CD4-positive, alpha-beta T cell treated with Interleukin-21 for 1 hour (primary cell): Measurements from ENCODE around the gene SFXN3.

ENCODE experiments used
- DNase-seq: peaks from one replicate; pipeline ENCODE4 v3.0.0-alpha.2; 2020

Gene SFXN3

DNA sequence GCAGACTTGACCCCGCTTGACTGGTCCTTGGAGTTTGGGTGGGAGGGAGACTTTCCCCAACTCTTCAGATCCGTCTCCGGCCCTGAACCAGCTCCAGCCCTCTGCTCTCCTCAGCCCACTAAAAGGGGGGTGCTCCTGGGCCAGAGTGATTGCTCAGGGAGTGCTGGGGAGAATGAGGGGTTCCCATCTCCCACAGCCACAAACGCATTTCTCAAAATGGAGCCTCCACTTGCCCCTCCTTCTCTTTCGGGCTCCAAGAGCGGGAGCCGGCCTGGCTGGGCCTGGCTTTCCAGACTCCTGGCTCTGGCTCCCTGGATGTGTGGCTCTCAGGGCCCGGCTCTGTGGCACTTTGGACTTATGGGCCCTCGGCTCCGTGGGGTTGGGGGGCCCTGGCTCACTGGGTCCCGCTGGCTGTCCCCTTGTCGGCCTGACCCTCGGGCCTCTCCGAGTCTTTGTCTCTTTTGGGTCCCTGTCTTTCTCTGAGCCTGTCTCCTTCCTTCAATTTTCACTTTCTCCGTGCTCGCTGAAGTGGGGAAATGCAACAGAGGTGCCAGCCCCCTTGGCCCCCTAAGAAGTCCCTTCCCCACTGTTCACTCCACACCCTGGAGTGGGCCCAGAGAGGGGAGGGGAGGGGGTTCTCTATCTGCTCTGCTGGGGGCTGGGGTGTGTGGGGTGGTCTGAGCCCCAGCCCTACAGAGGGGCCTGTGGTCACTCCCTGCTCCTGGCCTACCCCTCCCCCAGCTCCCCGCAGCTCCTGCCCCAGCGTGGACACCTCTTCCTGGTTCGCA, 30.7 kb upstream of the SFXN3 start:
- DNase-seq = no peak

DNA sequence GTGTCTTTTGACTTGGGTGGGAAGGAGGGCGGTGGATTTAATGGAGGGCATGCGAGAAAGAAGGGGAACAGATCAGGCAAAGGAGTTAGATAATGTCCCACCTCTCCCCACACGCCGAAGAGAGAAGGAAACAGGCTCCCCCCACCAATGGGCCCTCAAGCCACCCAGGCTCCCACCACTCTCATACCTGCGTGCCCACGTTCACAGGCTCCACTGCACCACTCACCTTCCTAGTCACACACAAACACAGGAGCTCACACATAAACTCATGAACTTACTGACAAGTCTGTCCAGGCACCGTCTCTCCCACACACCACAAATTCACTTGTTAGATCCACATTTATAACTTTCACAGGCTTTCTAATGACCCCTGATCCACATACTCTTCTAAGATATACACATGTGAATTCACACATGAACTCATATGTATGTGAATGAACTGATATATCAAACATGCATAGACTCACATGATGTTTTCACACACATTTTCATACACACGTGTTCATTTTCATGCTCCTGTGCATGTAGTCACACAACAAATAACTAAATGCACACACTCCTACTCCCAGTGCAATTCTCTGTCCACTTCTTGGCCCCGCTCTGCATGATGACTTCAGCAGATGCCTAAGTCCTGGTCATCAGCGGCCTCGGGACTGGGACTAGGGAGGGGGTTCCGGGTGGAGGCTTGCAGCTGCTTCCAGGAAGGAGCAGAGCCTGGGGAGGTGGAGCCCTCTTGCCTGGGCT, 29.9 kb upstream of the SFXN3 start:
- no peak for DNase-seq

DNA sequence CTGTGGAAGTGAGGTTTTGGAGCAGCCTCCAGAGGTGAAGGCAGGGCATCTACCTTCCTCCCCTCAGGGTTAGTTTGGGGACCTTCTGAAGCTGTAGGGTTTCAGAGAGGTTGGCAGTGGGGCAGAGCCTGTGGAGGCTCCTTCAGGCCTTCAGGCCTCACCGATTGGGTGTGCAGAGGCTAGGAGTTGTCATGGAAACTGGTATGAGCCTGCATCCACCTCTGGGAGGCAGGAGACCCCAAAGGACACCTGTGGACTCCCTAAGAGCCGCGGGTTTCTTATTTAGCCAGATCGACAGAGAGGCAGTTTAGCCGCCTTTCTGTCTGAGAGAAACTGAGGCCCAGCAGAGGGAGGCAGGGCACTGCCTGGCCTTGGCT, 29.4 kb upstream of the SFXN3 start:
- no peak for DNase-seq

DNA sequence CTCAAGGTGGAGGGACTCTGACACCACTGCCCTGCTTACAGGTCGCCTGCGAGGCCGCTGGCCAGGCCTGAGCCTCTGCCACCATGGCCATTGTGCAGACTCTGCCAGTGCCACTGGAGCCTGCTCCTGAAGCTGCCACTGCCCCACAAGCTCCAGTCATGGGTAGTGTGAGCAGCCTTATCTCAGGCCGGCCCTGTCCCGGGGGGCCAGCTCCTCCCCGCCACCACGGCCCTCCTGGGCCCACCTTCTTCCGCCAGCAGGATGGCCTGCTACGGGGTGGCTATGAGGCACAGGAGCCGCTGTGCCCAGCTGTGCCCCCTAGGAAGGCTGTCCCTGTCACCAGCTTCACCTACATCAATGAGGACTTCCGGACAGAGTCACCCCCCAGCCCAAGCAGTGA, 28.6 kb upstream of the SFXN3 start:
- DNase-seq = no peak

DNA sequence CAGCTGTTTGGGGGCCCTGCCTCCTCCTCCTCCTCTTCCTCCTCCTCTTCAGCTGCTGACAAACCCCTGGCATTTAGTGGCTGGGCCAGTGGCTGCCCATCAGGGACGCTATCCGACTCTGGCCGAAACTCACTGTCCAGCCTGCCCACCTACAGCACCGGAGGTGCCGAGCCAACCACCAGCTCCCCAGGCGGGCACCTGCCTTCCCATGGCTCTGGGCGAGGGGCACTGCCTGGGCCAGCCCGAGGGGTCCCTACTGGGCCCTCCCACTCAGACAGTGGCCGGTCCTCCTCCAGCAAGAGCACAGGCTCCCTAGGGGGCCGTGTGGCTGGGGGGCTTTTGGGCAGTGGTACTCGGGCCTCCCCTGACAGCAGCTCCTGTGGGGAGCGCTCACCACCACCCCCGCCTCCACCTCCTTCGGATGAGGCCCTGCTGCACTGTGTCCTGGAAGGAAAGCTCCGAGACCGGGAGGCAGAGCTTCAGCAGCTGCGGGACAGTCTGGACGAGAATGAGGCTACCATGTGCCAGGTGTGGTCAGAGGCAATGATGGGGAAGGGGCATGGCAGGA, 27.3 kb upstream of the SFXN3 start:
- no peak for DNase-seq

DNA sequence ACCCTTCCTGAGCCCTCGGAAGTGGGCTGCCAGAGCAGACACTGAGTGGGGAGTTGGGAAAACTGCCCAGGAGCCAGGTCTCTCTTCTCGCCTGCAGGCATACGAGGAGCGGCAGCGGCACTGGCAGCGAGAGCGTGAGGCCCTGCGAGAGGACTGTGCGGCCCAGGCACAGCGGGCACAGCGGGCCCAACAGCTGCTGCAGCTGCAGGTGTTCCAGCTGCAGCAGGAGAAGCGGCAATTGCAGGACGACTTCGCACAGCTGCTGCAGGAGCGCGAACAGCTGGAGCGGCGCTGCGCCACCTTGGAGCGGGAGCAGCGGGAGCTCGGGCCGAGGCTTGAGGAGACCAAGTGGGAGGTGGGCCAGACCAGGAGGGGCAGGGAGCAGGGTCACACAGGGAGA, 25.7 kb upstream of the SFXN3 start:
- no peak for DNase-seq

DNA sequence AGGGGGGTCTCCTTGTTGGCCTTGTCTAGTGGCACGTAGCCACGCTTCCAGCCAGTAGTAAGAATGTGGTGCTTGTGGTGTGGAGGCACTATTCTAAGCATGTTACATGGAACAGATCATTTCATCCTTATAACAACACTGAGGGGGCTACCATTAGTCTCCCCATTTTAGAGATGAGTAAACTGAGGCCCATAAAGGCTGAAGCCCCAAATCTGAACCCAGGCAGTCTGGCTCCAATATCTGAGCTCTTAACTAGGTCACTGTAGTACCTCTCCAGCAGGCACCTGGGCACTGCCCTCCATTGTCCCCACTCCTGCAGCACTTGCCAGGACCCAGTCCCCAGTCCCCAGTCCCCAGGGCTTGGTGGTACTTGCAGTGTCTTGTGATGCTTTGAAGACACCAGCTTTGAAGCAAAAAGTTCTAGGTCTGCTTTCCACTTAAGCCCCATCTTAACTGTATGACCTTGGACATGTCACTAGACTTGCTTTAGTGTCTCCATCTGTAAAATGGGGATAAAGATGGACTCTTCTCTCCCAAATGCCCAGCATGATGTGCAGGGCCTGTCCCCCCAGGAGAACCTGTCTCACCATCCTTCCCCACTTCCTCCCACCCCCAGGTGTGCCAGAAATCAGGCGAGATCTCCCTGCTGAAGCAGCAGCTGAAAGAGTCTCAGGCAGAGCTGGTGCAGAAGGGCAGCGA, 25.0 kb upstream of the SFXN3 start:
- DNase-seq = no peak

DNA sequence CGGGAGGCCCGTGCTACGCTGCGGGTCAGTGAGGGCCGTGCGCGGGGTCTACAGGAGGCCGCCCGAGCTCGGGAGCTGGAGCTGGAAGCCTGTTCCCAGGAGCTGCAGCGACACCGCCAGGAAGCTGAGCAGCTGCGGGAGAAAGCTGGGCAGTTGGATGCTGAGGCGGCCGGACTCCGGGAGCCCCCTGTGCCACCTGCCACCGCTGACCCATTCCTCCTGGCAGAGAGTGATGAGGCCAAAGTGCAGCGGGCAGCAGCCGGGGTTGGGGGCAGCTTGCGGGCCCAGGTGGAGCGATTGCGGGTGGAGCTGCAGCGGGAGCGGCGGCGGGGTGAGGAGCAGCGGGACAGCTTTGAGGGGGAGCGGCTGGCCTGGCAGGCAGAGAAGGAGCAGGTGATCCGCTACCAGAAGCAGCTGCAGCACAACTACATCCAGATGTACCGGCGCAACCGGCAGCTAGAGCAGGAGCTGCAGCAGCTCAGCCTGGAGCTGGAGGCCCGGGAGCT, 24.4 kb upstream of the SFXN3 start:
- DNase-seq = no peak

DNA sequence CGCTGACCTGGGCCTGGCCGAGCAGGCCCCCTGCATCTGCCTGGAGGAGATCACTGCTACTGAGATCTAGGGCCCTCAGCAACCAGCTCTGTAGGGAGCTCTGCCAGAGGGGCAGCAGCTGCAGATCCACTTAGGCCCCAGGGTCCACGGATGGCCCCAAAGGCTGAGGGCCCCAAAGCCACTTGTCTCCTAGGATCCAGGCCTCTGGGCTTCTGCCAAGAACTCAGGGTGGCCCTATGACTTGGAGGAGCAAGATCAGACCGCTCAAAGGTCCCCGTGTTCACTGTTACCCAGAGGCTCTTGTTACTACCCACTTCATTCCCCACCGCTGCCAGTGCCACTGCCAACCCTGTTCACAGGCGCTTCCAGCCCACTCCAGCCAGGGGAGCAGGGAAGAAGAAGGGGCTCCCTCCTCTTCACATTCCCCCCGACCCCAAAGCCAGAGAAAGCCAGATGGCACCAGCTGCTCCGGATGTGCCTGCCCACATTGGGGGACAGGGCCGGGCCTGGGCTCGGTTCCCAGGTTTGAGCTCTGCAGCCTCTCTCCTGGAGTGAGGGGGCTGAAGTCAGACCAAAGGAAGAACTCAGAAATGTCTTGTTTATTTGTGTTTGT, 23.8 kb upstream of the SFXN3 start:
- DNase-seq = no peak

DNA sequence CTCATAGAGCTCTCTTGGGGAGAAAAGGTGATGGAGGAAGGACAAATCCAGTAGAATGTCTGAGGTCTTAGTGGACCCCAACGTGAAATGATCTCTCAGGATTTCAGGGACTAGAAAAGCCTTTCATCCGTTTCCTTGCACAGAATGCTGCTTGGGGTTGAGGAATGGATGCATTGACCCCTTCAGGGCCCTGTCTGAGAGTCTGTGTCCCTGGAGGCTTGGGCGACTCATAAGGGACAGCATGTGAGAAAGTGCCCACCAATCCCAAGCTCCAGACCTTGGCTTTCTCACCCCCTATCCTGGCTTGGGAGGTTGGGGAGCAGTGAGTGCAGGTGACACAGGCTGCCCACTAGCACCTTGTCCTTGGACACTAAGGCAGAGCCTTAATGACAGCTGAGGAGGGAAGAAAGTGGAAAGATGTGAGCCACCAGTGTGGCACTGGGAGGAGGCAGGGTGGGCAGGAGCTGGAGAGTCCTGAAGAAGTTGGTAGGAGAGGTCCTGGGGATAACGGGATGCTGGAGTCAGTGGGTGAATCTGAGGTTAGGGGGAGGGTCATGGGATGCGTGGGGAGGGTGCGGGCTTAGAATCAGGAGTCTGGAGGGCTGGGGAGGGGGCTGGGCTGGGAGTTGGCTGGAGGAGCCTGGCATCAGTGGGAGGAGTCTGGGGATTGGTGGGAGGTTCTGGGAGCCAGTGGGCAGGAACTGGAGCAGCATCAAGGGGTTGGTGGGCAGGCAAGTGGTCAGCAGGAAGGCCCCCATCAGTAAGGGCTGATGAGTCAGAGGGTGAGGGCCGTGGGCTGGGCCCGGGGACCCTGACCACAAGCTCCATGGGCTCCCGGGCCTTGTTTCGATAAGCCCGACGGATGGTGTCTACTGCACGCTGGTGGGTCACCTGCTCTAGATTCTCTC, 22.9 kb upstream of the SFXN3 start:
- DNase-seq = no peak

DNA sequence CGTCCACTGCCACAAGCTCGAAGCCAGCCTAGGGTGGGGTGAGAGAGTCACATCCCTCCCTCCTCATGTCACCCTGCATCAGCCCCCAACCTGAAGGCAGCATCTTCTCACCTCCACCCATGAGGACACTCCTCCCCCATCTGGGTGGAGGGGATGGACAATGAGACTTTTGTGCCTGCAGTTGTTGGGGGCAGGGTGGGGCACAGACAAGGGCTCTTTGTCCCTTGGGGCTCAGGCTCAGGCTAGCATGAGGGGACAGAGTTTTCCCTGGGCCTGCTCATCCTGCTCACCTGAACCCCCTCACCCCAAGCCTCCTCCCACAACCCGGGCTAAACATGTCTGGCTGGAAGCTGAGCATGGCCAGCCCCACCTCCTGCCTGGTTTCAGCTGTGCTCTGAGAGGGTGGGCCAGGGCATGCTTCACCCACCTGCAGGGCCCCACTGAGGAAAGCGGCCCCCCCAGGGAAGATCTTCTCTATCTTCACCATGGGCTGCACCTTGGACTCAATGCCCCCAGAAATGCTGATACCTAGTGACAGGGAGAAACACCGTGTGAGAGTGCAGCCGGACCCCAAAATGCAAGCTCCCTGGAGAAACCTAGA, 22.1 kb upstream of the SFXN3 start:
- no peak for DNase-seq

DNA sequence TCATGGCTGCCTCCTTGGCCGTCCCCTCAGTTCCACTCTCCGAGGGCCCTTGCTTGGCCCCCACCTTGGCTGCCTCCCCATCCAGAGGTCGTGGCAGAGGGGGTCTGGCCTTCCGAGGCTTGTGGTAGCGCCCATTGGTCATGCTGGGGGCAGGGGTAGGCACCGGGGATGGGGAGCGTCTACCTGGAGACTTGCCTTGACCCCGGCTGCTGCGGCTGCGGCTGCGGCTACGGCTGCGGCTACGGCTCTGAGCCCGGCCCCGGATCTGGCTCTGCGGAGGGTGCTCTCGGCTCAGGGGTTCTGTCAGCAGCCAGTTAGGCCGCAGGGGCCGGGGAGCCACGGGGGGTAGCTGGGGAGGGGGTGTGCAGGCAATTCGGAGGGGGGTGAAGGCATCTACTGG, 20.7 kb upstream of the SFXN3 start:
- DNase-seq = no peak

DNA sequence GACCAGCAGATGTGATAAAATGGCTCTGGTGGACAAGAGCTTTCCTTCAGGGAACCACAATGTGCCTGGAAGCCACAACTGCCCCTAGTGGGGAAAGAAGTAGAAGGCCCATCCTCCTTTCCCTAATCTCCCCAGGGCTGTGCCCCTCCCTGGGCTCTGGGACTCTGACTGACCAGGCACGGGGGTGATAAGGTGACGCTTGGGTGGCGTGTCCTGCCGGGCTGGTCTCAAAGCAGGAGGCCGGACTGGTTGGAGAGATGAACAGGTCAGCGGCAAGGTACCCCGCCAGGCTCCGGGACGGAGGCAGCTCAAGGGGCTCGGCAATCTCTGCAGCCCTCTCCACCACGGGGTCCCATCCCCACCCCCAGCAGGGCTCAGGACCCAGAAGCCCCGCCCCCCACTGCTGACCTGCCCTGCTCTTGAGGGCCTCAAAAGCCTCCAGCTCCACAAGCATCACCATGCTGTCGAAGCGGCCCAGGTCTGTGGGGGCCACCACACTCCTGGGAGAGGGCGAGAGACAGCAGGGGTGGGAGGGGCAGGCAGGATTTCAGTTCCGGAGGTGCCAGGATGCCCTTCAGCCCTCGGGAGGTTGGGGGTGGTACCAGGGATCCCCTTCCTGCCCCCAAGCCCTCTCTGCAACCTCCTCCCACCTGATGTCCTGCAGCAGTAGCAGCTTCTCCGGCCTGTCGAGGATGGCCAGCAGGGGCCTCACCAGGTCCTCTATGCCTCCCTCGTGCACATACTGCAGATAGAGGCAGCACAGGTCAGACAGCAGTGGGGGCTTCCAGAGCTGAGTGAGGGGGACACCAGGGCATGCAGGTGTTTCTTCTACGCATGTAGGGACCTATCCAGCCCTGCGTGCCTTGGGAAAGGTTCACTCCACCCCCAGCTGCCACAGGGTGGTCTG, 19.3 kb upstream of the SFXN3 start:
- no peak for DNase-seq

DNA sequence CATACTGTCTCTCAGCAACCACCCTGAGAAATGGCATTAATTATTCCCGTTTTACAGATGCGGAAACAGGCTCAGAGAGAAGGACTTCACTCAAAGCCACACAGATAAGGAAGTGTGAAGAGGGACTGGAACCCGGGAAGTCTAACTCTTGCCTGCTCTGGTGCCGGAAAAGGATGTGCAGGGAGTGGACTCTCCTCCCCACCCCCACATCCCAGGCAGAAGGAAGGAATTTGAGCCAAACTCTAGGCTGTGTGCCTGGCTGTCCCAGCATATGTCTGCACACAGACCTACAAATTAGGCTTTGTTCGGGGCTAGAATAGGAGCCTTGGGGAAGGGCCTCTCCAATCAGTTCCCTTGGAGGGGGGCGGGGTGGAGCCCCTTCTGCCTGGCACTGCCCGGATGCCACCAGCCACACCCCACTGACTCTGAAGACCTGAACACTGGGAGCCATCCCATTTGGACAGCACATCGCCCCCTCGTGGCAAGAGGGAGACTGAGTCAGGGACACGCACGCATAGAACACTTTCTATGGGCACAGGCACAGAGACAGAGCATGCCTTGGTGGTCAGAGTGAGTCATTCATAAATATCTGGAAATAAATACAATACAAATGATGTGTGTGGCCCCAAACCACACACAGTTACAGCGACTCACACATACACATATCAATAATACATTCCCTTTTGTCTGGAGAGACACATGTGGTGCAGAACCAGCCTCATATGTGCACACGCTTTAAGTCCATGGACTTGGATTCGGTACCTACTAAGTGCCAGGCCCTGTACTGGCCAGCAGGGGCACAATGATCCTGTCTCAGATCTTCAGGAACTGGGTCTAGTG, 18.3 kb upstream of the SFXN3 start:
- DNase-seq = peak; percentile 82

DNA sequence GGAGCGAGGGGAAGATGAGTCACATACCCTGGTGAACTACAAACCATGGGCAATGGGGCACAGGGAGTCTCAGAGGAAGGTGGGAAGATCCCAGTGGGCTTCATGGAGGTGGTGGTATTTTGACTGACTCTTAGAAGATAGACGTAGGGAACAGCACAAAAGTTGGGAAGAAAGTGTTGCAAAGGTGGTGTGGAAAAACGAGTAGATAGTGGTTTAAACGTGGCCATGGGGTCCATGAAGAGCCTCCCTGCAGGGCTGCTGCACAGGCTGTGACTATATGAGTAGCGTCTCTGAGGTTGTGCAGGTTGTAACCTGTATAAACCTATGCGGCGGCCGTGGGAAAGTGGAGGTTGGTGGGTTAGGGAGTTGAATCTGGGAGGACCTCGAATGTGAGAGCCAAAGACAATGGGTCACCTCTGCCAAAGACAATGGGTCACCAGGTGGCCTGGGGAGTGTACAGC, 17.6 kb upstream of the SFXN3 start:
- no peak for DNase-seq

DNA sequence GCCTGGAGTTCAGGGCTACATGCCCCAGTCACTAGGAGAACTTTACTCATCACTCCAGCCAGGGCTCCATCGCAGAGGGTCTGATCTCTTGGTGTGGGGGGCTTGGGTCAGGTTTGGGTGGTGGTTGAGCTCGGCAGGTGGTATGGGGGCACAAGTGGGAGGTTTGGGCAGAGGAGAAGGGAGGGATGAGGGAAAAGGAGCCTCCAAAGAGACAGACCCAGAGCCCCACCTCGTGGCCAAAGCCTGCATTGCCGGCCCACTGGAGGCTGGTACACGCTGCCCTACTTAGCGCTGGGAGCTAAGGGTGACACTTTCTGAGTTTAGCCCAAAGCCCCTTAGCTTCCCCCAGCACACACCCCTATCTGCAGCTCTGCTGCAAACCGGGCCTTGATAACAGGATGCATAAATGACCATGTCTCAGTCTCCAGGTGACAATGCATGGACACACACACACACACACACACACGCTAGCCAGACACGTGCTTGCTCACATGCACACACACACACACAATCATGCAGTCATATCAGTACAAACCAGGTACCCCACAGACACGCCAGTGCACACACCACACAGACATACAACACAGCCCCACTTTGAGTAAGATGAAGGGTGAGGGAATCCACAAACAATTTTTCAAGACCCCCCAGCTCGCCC, 16.7 kb upstream of the SFXN3 start:
- DNase-seq = peak; percentile 77

DNA sequence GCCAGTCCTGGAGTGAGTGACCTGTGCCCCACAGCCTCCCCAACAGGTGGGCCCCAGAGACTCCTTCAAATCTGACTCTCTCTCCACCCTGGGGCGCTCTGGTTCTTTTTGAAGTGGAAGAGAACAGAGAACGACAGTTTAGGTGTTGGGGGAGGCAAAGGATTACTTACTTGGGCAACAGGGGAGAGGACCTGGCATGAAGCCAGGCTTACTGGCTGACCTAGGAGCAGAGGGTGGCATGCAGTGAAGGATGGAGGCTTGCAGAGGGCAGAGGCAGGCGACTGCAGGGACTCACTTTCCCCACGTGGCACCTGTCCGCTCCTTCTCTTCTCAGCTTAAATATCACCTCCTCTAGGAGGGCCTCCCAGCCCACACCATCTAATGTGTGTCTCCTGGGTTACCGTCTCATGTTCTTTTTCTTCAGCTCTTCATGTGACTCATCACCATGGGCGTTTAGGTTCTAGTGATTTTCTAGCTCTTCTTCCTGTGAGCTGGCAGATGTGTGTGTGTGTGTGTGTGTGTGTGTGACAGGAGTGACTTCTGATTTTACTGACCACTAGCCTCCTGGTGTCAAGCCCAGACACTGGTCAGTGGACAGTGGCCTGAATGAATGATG, 16.0 kb upstream of the SFXN3 start:
- DNase-seq = no peak

DNA sequence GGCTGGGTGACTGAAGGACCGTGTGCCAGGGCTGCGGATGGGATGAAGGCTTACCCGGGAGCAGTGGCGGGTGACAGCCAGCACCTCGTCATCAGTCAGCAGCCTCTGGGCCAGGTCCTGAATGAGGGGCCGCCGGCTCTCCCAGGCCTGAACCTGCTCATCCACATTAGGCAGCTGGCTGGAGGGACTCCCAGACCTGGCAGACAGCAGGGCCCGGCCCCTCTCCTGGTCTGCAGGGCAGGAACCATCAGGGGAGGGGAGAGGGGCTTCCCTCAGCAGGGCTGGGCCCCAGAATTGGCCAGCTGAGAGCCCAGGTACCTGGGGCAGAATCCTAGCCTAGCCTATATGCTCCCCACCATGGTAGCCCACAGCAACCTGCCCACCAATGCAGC, 15.5 kb upstream of the SFXN3 start:
- no peak for DNase-seq
